Stimulated activated CD4-positive, alpha-beta T cell treated with anti-CD3 and anti-CD28 coated beads, TNF-alpha, amount 100 ng/mL, for 48 hours (primary cell): Measurements from ENCODE around the gene CTNNA2.
"Not testable (repeated sequence)": the region's sequence is repeated elsewhere in the genome, so short reads cannot be mapped to it uniquely, and the experiment has no call there.

ENCODE experiments used
- DNase-seq, 3 donors: peaks; one replicate each; pipeline ENCODE4 v3.0.0-alpha.2; 2020; ENCODE audit warnings: low read depth in 3 of 3

Gene CTNNA2

DNA sequence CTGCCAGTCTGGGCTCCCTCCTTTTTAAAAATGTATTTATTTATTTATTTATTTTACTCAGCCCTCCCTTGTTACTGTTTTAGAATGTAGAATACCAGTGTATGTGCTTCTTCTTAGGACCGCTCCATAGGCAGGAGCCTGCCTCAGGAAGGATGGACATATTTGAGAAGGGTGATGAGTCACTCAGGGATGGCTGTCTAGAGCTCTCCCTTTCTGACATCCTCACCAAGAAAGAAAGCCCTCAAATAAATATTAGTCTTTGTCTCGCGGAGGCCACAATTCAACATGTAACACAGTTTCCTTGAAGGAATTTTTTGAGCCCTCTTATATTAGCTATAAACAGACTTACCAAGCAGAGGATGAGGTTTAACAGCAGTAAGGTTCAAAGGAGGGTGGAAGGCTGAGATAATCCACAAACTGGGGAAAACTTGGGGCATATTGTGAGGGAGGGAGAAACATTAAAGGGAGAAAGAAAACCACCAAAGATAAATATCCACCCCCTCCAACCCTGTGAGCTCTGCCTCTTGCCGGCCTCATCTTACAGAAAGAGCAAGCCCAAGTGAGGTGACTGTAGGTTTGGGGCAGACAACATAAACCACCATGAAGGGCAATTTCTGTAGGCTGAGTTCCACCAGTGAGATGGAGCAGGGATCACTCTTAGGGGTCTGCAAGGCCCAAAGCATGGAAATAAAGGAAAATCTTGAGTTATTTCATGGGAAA, 628.3 kb downstream of the CTNNA2 start:
- DNase-seq = no peak

DNA sequence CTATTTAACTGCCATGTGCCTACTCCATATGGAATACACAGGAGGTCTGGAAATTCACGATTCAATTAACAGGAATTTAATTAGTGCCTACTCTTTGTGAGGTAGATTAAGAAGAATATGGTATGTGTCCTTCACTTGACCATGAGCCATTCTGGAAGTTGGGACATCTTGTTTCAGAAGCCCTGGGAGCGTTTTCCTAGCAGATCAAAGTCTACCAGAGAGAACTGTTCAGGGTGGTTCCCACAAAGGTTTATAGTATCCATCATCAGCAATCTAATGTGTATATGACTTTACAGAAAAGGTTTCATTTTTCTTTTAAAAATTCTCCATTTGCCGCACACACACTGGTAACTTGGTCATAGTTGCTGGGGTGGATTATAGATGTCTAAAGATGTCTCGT, 632.6 kb downstream of the CTNNA2 start:
- DNase-seq = no peak

DNA sequence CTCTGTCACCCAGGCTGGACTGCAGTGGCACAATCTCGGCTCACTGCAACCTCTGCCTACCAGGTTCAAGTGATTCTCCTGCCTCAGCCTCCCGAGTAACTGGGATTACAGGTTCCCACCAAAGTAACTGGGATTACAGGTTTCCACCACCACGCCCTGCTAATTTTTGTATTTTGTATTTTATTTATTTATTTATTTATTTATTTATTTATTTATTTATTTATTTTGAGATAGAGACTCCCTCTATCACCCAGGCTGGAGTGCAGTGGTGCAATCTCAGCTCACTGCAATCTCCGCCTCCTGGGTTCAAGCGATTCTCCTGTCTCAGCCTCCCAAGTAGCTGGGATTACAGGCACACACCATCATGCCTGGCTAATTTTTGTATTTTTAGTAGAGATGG, 633.9 kb downstream of the CTNNA2 start:
- DNase-seq = not testable (repeated sequence)

DNA sequence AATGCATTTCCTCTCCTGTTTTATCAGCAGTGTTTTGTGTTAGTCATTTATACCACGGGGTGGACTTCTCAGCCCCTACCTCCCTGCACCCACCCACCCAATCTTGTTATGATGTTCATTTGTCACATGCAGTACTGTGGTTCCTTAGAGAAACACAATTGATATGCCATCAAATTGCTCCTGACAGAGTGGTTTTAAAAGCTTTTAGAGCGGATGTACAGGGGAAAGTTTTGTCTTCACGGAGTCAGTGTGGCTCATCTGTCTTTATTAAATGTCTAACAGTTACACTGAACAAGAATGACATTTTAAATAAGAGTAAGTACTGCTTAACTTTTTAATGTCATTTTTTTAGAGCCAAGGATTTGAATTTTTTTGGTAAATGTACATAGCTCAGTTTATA, 634.8 kb downstream of the CTNNA2 start:
- DNase-seq = no peak

DNA sequence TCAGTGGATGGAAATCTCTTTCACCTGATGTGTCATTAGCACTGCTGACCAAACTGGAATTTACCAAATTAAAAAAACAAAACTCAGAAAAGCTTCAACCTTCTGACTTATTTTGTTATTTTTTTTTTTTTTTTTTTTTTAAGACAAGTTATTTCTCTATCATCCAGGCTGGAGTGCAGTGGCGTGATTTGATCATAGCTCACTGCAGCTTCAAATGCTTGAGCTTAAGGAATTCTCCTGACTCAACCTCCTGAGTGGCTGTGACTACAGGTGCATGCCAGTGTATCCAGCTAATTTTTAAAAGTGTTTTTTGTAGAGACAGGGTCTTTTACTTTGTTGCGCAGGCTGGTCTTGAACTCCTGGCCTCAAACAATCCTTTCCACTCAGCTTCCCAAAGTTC, 636.1 kb downstream of the CTNNA2 start:
- DNase-seq = no peak

DNA sequence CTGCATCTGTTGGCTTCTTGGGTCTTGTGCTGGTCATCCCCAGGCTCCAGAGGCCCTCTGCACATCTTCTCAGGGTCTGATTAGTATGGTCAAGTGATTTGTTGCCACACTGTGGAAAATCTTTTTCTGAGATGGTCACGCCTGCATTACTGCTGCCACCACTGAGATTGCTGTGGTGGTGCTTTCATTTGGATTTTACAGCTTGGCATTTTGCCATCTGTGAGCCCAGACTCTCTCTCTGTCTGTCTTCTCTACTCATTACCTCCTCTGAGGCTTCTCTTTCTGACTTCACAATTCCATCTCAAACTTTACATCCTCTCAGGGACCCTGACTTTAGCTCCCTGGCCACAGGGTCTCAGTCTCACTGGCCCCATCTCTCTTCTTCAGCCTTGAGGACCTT, 637.1 kb downstream of the CTNNA2 start:
- no peak for DNase-seq

DNA sequence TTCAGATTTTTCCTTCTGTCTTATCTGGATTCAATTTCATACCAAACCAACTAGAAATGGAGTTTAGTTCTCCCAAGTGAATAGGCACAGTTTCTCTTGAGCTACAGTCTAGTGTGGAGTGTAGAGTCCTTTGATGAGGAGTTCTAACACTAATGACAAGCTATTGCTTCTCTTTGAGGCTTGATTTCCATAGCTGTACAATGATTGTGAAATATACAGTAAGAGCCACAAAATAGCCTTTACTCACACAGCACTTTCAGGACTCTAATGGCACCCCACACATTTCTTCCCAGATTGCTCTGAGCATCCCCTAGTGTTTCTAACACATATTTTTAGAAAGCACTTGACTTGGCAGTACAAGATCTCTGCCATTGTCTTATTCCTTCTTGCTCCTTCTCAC, 638.4 kb downstream of the CTNNA2 start:
- no peak for DNase-seq

DNA sequence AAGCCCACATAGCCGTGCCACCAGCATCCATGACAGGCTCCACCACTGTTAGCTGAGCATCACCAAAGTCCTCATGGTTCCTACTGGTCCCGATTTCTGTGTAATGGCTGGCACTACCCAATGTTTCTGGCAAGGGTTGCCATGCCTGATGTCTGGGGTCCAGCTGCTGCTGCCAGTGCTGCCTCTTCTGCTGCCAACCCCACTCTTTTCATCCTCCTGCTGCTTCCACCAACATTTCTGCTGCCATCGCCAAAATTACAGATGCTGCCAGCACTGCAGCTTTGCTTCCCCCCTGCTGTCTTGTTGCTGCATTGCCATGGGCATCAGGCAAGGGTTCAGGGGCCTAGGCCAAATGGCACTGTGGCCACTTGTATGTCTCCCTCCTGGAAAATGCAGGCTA, 638.8 kb downstream of the CTNNA2 start:
- no peak for DNase-seq

DNA sequence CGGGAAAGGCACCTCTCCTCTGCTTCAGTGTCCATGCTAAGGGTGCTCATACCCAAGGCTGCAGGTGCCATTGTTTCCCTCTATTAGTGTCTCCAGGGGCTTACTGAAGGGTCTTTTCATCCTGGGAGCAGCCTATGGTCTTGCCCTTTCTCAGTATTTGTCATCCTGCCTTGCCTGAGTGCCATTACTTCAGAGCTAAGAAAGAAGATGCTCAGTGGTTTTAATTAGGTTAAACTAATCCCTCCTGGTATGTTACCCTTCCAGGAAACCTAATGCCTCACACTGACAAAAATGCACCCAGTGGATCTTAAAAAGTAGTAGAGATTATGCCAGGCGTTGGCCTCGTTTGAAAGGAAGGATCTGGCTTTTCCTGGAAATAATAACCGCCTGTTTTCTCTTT, 640.3 kb downstream of the CTNNA2 start:
- DNase-seq = no peak

DNA sequence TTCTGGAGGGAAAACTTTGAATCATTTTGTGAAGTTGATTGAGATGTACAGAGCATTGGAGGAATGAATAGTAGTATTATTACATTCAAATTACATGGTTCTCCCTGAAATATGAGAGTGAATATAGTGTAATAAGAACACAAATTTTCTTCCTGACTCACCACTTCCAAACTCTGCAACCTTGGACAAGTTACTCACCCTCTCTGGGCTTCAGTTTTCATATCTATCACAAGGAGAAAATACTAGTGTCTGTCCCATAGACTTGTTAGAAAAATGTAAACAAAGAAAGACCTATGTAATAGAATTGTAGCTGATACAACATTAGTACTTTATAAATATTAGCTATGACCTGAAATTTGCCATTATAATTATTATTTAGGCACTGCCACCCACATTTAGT, 640.9 kb downstream of the CTNNA2 start:
- DNase-seq = no peak

DNA sequence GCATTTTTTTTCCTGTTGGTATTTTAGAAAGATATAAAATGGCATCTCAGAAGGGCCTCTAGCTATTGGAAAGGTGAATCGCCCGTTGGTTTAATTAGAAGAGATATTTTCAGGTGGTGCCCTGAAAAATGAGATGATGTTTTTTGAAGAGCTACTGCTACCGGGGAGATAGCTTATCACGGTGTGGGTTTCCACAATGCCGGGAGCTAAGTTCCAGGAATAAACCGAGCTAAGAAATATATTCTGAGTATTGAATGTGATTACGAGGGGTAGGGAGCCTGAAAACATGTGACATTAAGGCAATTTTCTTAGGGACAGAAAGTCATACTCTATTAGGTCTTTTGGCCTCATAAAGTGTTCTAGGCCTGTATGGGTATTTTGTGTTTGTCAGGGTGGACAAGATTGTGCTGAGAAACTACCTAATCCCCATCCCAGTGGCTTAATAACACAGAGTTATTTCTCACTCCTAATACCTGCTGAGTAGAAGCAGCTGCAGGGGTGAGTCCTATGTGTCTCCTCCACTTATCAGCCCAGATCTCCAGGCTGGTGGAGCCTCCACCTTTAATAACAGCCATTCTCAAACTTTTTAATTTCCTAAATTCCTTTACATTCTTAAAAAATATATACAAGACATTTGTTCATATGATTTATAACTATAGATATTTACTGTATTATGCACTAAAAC, 641.5 kb downstream of the CTNNA2 start:
- DNase-seq = no peak

DNA sequence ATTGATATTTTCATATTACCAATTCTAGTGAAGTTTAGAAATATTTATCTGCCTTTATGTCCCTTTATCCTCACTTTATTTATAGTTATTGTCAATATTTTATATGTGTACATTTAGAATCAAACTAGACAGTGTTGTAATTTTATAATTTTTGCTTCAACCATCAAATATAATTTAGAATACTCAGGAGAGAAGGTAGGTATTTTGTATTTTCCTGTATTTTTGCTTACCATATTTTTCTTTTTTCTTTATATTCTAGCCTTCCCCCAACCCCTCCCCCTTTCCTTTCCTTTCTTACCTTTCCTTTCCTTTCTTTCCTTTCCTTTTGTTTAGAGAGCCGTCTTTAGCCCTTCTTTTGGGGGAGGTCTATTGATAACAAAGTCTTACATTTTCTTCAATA, 651.5 kb downstream of the CTNNA2 start:
- DNase-seq = no peak

DNA sequence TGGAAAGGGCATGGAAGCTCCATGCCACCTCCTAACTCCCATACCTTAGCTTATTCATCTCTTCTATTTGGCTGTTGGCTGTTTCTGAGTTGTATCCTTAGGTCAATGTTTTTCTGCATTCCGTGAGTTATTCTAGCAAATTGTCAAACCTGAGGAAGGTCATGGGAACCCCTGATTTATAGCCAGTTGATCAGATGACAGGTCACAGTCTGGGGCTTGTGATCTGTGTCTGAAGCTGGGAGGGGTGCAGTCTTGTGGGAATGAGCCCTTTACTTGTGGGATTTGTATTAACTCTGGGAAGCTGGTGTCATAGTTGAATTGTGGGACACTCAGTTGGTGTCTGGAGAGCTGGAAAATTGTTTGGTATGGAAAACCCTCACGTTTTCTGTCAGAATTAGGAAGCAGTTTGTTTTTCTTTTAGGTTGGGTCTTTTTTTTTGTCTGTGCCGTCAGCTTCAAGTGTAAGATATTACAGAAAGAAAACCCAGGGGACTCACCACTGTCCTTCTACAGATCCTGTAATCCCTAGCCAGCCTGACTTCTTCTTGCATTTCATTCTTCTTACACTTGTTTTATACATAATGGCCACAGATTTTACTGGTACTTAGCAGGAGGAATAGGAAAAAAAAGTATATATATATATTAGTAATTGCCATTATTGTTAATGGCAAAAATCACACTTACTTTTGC, 653.8 kb downstream of the CTNNA2 start:
- no peak for DNase-seq

DNA sequence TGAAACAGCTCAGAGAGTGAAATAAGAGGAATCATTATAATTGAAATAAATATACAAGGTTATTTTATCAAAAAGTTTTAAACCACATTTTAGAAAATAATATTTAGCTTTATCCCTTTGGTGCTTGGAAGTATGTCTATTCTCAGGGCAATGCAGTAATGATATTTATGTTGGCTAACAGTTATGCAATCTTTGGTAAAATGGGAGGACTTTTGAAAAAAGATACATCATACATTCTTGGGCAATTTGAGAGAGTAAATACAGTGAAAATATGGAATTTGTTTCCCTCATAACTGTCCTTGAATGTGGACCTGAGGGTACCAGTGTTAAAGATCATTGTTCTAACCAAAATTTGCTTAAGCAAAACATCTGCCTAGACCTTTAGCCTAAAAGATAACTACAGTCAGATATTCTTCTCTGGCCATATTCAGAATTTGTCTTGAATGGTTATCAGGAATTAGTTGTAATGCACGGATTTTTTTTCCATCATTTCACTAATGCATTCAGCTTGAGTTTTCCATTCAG, 654.5 kb downstream of the CTNNA2 start:
- DNase-seq = no peak

DNA sequence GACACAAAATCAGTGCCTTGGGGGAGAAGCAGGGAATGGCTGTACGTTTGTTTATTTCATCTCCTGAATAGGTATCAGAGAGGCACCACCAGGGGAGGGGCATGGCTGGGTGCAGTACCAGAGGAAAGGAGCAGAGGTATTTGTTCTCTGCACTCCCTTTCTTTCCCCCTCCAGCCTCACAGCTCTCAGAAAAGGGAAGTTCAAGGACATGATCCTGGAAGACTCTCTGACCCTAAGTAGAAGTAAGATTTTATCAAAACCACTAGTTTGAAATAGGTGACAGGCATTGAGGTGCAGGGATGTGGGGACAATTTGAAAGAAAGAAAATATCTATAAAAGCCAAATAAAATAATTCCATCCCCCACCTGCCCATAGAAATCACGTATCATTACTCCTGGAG, 655.2 kb downstream of the CTNNA2 start:
- DNase-seq = no peak

DNA sequence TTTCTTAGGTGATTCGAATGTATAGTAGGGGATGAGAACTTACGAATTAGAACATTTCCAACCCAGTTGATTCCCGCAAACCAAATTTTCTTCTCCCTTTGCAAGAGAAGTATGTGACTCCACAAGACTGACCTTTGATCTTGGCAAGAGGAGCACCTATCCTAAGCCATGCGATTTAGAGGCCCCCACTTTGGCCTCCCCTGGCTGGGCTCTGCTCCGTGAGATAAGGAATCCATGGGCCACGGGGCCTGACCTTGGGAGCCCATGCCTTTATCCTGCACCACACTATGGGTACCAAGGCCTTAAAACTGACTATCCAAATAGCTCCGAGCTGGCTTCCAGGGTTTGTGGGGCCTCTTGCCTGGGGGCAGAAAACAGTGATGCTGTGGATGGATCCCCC, 656.0 kb downstream of the CTNNA2 start:
- no peak for DNase-seq

DNA sequence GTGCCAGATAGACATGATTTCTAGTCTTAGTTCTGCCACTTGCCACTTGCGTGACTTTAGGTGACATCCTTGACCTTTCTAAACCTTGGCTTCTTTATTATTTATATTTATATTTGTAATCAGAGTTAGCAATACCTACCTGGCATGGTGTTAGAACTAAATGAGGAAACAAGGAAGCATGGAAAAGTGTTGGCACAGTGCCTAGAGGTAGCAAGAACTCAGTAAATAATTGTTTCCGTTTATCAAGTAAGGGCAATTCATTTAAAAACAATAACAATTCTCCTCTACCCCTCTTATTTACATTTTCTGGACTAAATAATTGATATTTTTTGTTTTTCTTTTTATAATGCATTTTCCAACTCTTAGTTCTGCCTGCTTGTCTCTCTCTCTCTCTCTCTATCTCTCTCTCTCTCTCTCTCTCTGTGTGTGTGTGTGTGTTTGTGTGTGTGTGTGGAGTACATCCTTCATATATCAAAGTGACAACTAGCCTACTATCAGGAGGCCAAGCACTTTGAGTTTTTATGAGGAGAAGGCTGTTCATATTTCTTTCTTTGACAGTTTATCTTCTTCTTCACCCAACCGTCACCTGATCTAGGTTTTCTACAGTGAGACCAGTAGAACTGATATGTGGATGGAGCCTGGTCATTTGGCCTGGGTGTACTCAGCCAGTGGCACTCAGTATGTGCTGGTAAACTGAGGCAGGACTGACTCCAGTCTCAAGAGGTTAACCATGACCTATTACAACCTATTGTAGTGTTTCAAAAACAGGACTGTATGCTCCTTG, 657.2 kb downstream of the CTNNA2 start:
- no peak for DNase-seq

DNA sequence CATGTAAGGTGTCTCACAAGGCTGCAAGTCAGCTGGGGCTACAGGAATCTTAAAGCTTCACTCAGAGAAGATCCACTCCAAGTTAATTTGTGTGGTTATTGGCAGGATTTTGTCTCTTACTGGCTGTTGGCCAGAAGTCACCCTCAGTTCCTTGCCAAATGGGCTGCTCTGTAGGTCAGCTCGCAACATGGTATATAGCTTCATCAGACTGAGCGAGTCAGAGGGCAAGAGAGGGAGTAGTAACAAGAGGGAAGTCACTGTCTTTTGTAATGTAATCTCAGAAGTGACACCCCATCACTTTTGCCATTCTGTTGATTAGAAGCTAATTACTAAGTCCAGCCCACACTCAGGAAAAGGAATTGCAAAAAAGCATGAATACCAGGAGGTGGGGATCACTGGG, 672.2 kb downstream of the CTNNA2 start:
- no peak for DNase-seq

DNA sequence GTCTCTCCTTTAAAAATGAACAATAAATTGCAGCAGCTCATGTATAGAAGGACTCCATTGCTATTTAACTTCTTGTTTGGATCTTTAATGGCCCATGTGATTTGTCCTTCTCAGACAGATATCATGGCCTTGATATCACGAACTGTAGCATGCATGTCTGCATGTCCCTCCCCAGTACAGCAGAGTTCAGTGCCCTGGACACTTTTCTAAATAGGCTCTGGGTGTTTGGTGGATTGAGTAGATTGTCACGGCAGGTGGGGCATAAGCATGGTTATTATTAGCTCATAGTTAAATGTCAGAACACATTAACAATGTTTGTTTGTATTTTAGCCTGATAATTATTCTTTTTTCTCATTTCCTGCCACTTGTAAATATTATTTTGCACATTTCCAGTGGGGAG, 673.4 kb downstream of the CTNNA2 start:
- no peak for DNase-seq

DNA sequence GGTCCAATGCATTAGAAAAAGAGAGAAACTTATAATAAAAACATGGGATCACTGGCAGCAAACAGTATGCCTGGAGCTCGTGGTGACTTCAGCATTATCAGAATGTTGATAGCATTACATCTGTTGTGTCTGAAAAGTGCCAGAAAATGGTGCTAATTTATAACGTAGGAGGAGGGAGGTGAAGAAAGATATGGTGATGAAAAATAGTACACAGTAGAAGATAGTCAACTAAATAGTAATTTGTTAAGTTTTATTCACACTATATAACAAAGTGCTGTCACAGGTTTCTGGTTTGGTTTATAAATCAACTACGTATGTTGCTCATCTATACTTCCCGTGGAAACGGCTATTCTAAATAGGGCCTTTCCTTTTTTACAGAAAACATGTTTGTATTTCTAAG, 674.3 kb downstream of the CTNNA2 start:
- no peak for DNase-seq

DNA sequence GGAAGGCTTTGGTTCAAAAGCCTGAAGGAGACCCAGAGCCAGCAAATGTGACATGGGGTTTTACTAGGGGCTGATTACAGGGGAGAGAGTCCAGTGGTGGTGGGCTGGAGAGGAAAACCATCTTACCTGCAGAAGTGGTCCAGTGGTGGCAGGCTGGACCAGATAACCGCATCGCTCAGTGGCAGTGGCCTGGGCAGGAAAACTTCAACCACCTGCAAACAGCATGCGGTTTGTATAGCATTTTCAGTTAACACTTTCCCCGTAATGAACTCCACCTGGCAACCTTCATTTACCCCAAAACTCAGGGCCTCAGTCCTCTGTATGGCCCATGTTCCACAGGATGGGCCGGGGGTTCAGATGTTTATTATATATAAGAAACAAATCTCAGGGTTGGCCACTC, 677.3 kb downstream of the CTNNA2 start:
- DNase-seq = no peak

DNA sequence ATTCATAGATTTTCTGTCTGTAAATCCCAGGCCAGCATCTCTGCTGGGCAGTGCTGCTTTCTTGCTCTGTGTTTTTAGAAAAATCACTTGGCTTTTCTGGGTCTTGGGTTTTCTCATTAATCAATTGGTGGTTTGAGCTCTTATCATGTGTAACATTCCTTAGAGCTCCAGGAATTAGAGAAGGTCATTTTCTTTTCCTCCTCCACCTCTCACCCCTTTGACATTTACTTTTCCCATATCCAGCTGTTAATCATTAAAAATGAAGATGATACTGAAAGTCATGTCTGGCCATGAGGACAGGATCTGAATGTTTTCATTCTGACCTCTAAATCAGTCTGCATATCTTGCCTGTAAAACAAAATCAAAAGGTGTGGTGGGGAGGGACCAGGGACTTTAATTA, 680.7 kb downstream of the CTNNA2 start:
- no peak for DNase-seq
